Activated CD8-positive, alpha-beta memory T cell treated with anti-CD3 and anti-CD28 coated beads for 36 hours (primary cell): ENCODE data around the gene QRFP. TPM values are rescaled to one million over a fixed set of nuclear protein-coding genes. Genes with fewer than 3 reads are reported as not detected.

Experiments used
- CTCF ChIA-PET: fragments of 350-600 bp; sonication (Branson Sonifier 250); formaldehyde crosslinking; loops from one replicate; lab custom pipeline; 2021; ENCODE audit warnings: antibody characterized with exemption; lab: Charles Lee
- POLR2A ChIA-PET: fragments of 350-600 bp; sonication (Branson Sonifier 250); formaldehyde crosslinking; loops from one replicate; lab custom pipeline; 2021; ENCODE audit warnings: antibody characterized with exemption; lab: Charles Lee
- total RNA-seq, 2 experiments: library from RNA; stranded (reverse); gene quantifications; one replicate each; pipeline ENCODE4 v1.2.3, GENCODE V29; 2021

QRFP gene
- total RNA-seq, 2 experiments from 2014 or later, result not detected

DNA sequence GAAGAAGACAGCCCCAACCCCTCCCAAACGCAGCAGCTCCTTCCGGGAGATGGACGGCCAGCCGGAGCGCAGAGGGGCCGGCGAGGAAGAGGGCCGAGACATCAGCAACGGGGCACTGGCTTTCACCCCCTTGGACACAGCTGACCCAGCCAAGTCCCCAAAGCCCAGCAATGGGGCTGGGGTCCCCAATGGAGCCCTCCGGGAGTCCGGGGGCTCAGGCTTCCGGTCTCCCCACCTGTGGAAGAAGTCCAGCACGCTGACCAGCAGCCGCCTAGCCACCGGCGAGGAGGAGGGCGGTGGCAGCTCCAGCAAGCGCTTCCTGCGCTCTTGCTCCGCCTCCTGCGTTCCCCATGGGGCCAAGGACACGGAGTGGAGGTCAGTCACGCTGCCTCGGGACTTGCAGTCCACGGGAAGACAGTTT, 12.5 kb downstream of the QRFP start:
- ChIA-PET CTCF (interaction anchor here (0.5 to 0.7 kb wide), 2 partner anchors 208 to 648 kb away, joined by 3 read pairs; no protein-coding TSS in a partner anchor), POLR2A (no interaction called here)

- POLR2A ChIA-PET, result no interaction called here
- CTCF ChIA-PET, result interaction anchor here (0.6 to 0.7 kb wide), 2 partner anchors 208 to 809 kb away, joined by 3 to 4 read pairs; no protein-coding TSS in a partner anchor
Observed at GRCh38 chr9:130883479-130883878, 13.1 kb downstream of the QRFP start.

DNA sequence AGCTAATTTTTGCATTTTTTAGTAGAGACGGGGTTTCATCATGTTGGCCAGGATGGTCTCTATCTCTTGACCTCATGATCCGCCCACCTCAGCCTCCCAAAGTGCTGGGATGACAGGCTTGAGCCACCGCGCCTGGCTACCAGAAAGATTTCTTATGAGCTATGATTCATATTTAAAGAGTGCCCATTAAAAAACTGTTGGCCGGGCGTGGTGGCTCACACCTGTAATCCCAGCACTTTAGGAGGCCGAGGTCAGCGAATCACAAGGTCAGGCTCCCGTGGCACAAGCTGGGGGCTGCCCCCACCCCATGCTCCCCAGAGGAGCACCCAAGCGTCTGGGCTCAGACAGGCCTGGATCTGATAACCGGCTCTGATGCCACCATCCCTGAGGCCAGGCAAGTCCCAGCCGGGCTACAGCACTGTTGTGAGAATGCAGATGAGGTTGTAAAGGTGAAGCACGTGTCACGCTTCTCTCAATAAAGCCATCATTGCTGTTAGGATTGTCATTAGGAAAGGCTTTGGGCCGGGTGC, 13.9 kb downstream of the QRFP start:
- ChIA-PET POLR2A (no interaction called here), CTCF (interaction anchor here (0.6 kb wide), 1 partner anchor 808 kb away, joined by 4 read pairs; no protein-coding TSS in a partner anchor)

GRCh38 chr9:130881516-130881915, 15.1 kb downstream of the QRFP start:
- POLR2A ChIA-PET, result no interaction called here
- CTCF ChIA-PET, result no interaction called here

- POLR2A ChIA-PET, result no interaction called here
Observed at GRCh38 chr9:130880599-130881220, 15.9 kb downstream of the QRFP start.

DNA sequence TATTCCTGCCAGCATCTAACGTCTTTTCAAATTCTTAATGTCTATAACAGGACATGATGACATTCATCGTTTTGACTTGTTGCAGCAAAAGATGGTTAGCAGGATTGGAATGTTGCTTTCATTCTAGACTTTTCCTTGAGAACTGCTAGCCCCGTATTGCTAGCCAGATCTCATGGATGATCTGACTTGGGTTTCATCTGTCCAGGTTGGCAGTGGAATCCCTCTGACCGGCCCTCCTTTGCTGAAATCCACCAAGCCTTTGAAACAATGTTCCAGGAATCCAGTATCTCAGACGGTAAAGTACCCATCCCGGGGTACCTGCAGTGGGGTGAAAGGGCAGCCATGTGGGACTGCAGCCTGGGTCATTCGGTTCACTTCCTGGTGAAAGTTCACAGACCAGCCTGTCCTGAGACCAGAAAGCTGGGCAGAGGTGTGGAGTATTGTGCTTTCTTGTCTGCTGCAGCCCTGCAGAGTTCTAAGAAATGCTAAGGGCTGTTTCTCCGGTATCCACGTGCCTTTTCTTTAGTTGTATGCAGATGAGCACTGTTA, 16.7 kb downstream of the QRFP start:
- POLR2A ChIA-PET, result no interaction called here
- CTCF ChIA-PET, result no interaction called here

More at GRCh38 chr9:130880599-130881220, 15.9 kb downstream of the QRFP start:
- CTCF ChIA-PET, result no interaction called here

GRCh38 chr9:130878295-130878694, 18.3 kb downstream of the QRFP start:
- ChIA-PET CTCF (interaction anchor here (1.1 kb wide), 1 partner anchor 12 kb away, joined by 3 read pairs; no protein-coding TSS in a partner anchor), POLR2A (no interaction called here)

DNA sequence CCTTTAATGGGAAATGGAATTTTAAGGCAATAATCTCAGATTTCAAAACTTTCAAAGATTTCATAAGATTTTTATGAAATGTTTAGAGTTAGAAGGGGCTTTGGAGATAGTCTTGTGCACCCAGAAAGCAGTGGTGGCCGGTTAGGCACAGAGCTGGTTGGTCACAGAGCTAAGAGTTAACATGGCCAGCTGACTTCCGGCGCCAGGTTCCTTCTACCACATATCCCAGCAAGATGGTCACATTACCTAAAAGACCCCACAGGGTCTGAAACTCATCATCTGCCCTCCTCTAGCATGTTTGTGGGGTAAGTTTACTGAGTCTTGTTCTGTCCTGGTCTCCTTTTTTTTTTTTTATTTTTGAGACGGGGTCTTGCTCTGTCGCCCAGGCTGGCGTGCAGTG, 19.3 kb downstream of the QRFP start:
- POLR2A ChIA-PET, result interaction anchor here (0.6 kb wide), 1 partner anchor 43 kb away, joined by 4 read pairs; no protein-coding TSS in a partner anchor

GRCh38 chr9:130874783-130875182, 21.8 kb downstream of the QRFP start:
- ChIA-PET CTCF (no interaction called here), POLR2A (no interaction called here)

More for the DNA sequence above, 19.3 kb downstream of the QRFP start:
- CTCF ChIA-PET, result interaction anchor here (0.6 to 1.1 kb wide), 2 partner anchors 11 to 330 kb away, joined by 3 read pairs; no protein-coding TSS in a partner anchor

- ChIA-PET CTCF (no interaction called here), POLR2A (no interaction called here)
Observed at GRCh38 chr9:130873966-130874365, 22.6 kb downstream of the QRFP start.

- ChIA-PET POLR2A (no interaction called here), CTCF (no interaction called here)
Observed at GRCh38 chr9:130872912-130873503, 23.6 kb downstream of the QRFP start.

DNA sequence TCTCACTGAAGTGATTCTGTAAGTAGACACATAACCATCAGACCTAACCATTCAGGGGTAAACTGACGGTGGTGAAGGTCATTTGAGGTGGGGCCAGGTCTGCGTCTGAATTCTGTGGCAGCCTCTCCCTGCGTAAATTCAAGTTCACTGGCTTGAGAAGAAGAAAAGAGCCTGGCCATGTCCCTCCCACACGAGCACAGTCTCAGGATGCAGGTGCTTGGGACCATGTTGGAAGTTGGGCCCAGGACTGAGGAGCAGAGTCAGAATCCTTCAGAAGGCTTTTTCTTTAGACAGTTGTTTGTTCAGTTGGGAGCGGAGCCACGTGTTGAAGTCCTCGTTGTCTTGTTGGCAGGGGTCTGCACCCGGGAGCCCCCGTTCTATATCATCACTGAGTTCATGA, 24.1 kb downstream of the QRFP start:
- ChIA-PET CTCF (interaction anchor here (1.4 kb wide), 1 partner anchor 67 kb away, joined by 4 read pairs; the partner anchor contains the start of gene FIBCD1), POLR2A (no interaction called here)

GRCh38 chr9:130872093-130872492, 24.5 kb downstream of the QRFP start:
- ChIA-PET CTCF (interaction anchor here (1.4 kb wide), 1 partner anchor 67 kb away, joined by 4 read pairs; the partner anchor contains the start of gene FIBCD1), POLR2A (no interaction called here)

DNA sequence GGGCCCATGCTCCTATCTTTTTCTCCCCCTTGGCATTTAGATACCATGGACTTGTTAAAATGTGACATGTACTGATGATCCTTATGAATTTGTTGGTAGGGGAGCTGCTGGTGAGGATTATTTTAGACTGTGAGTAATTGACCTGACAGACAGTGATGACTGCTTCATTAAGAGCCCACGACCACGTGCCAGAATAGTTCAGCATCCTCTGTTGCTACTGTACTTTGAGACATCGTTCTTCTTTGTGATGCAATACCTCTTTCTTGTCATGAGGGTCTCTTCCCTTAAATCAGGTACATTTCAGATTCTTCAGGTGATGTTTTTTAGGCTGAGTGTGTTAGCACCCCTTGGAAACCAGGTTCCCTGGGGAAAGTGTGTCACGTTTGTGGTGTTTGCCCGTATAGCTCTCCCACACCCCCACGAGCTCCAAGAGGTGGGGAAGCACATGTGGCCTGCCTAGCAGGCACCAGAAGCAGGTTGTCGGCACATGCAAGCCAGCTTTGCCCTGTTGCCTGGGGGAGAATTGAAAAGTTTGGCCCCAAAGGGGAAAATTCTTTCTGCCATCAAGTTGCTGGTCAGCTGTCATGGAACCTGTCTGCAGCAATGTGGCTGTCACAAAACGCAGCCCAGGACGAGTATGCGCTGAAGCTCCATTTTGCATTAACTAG, 25.1 kb downstream of the QRFP start:
- ChIA-PET CTCF (interaction anchor here (1.4 kb wide), 1 partner anchor 68 kb away, joined by 4 read pairs; the partner anchor contains the start of gene FIBCD1), POLR2A (no interaction called here)

- POLR2A ChIA-PET, result no interaction called here
- CTCF ChIA-PET, result interaction anchor here (1.0 to 2.4 kb wide), 5 partner anchors 11 to 719 kb away, joined by 3 to 9 read pairs (median 4); partner anchors contain the start of gene FIBCD1
Observed at GRCh38 chr9:130870491-130871381, 25.9 kb downstream of the QRFP start.

DNA sequence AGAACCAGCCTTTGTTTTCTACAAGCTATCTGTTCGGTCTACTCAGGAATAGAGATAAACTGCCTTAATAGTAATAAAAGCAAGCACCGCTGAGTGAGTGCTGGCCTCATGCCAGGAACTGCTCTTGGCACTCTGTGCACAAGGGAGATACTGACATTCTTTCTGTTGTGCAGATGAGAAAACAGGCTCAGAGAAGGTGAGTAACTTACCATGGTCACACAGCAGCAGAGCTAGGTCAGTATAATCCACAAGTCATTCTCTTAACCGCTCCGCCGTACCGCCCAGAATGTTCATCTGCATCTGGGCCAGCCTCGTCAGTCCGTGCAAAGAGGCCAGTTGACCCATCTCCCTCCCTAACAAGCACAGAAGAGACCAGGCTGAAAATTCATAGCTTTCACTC, 27.4 kb downstream of the QRFP start:
- ChIA-PET CTCF (interaction anchor here (1.0 to 2.4 kb wide), 5 partner anchors 10 to 177 kb away, joined by 3 to 9 read pairs (median 3); no protein-coding TSS in a partner anchor), POLR2A (interaction anchor here (0.5 kb wide), 1 partner anchor 165 kb away, joined by 5 read pairs; no protein-coding TSS in a partner anchor)

DNA sequence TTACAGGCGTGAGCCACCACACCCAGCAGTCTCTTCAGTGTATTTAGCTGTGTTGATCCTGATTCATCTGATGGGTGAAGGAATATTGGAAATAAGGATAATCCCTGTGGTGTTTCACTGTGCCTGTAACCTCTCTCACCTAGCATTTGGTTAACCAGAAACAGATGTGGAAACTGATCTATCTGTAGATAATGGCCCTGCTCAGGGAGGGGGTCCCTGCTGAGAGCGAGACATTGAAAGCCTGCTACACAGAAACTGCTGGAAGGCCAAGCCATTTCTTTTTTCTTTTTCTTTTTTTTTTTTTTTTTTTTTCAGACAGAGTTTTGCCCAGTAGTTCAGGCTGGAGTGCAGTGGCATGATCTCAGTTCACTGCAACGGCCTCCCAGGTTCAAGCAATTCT, 28.4 kb downstream of the QRFP start:
- CTCF ChIA-PET, result interaction anchor here (0.6 to 0.7 kb wide), 2 partner anchors 185 to 721 kb away, joined by 3 read pairs; no protein-coding TSS in a partner anchor
- POLR2A ChIA-PET, result no interaction called here

DNA sequence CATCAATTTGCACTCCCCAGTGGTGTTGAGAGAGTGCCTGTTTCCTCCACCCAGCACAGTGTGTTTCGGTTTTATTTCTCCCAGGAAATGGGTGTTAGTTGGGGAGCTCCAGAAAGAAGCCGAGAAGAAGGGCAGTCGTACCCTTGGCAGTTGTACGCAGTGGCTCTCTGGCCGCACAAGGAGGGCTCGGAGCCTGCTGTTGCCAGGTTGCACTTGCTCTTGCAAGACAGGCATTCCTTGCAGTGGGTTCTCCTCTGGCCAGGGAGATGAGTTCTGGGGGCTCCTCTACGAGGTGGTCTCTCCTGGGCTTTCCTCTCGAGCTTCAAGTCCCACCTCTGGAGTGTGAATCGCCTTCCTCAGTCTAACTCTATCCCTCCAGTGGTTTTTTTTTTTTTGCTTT, 29.1 kb downstream of the QRFP start:
- POLR2A ChIA-PET, result no interaction called here
- CTCF ChIA-PET, result interaction anchor here (0.5 to 3.8 kb wide), 7 partner anchors 13 to 191 kb away, joined by 3 to 16 read pairs (median 3); no protein-coding TSS in a partner anchor
